GM12875 (cell line): ENCODE measurements around the gene SERINC5.

Source experiments
- H3K4me3 ChIP-seq: one replicate; pipeline ENCODE4 v1.5.1; 2011; ENCODE audit warnings: low read depth, low read length, control low read depth
- CTCF ChIP-seq: IDR thresholded peaks from 2 replicates; pipeline ENCODE4 v1.5.1; 2011; ENCODE audit warnings: low read depth, mild to moderate bottlenecking, control low read depth, inconsistent platforms, low read length, moderate library complexity, borderline replicate concordance; ENCODE audit not compliant: insufficient read depth

SERINC5 gene

GRCh38 chr5:80172067-80172695 is 83.7 kb downstream of the SERINC5 start:
- no peak overlapping the region for H3K4me3 ChIP-seq
- TF ChIP-seq CTCF: no peak

- no peak overlapping the region for H3K4me3 ChIP-seq
These were observed 85.7 kb downstream of the SERINC5 start for GRCh38 chr5:80170117-80170535.

GRCh38 chr5:80168388-80169028 is 87.3 kb downstream of the SERINC5 start:
- TF ChIP-seq CTCF: no peak
- no peak overlapping the region for H3K4me3 ChIP-seq

More at GRCh38 chr5:80170117-80170535, 85.7 kb downstream of the SERINC5 start:
- TF ChIP-seq CTCF: no peak

- no peak overlapping the region for H3K4me3 ChIP-seq
- TF ChIP-seq CTCF: no peak
These were observed 90.4 kb downstream of the SERINC5 start for GRCh38 chr5:80165452-80165851.

GRCh38 chr5:80161165-80161564 is 94.7 kb downstream of the SERINC5 start:
- no peak overlapping the region for H3K4me3 ChIP-seq
- TF ChIP-seq CTCF: no peak

GRCh38 chr5:80160242-80160641 is 95.6 kb downstream of the SERINC5 start:
- H3K4me3 ChIP-seq: no peak overlapping the region
- TF ChIP-seq CTCF: no peak

- no peak overlapping the region for H3K4me3 ChIP-seq
- no peak for TF ChIP-seq CTCF
These were observed 96.6 kb downstream of the SERINC5 start for GRCh38 chr5:80159133-80159815.
